ENCODE measurements around the gene ARL17B. TPM values are rescaled to one million over a fixed set of nuclear protein-coding genes. Genes with fewer than 3 reads are reported as not detected.
A peak's percentile ranks its signal among the peaks of the same experiment; 100 is the strongest.
"Not testable (repeated sequence)": the region's sequence is repeated elsewhere in the genome, so short reads cannot be mapped to it uniquely, and the experiment has no call there.

Gene ARL17B
- total and polyA plus RNA-seq, 2 of the 8 experiments (the other 6 are each of a cell fraction or from before 2014, with no cell fraction given), result 5.4 to 21.6 TPM

- FAIRE-seq; H3K4me1 ChIP-seq (replicated peaks in 1 of 4; ENCODE audit: control insufficient read depth in 3 of 4, insufficient read depth in 4 of 4, low read length in 3 of 4); H2BK20ac ChIP-seq (ENCODE audit: low read length); H3K23ac ChIP-seq (ENCODE audit: insufficient read length); H3K9ac ChIP-seq (replicated peaks in 1 of 4; ENCODE audit: extremely low read depth in 1 of 4, low read depth in 3 of 4, low read length in 3 of 4); H3K79me1 ChIP-seq (ENCODE audit: low read depth, low read length); POLR2A ChIA-PET (ENCODE audit: partially characterized antibody); H2BK12ac ChIP-seq (ENCODE audit: low read depth, low read length); CTCF ChIA-PET (ENCODE audit: partially characterized antibody); H3K36me3 ChIP-seq (ENCODE audit: control insufficient read depth in 2 of 4, insufficient read depth in 4 of 4, low read length in 3 of 4); H2BK5ac ChIP-seq (ENCODE audit: low read depth, low read length); H2AFZ ChIP-seq (ENCODE audit: low read length); H3K9me3 ChIP-seq (ENCODE audit: insufficient read depth in 2 of 2, low read depth in 1 of 2, low read length in 1 of 2); H3K79me2 ChIP-seq (ENCODE audit: control insufficient read depth in 1 of 2, insufficient read depth in 2 of 2, low read length in 2 of 2); H3K4me3 ChIP-seq (ENCODE audit: extremely low read depth in 1 of 4, insufficient read depth in 2 of 4, low read depth in 3 of 4, low read length in 4 of 4); H4K20me1 ChIP-seq (replicated peaks in 1 of 2; ENCODE audit: control insufficient read depth in 1 of 2, insufficient read depth in 2 of 2, low read length in 2 of 2); H4K5ac ChIP-seq (ENCODE audit: insufficient read length, low read depth, low read length); H4K91ac ChIP-seq (replicated peaks; ENCODE audit: insufficient read length, low read length); H3K23me2 ChIP-seq (ENCODE audit: low read depth, low read length); H3K4ac ChIP-seq (replicated peaks; ENCODE audit: insufficient read length, low read depth, low read length); H3K56ac ChIP-seq (replicated peaks; ENCODE audit: insufficient read length, low read depth, low read length); H3K4me2 ChIP-seq (ENCODE audit: insufficient read depth in 1 of 2, low read depth in 2 of 2, low read length in 2 of 2); H3K18ac ChIP-seq (ENCODE audit: extremely low read depth, low read length); H4K8ac ChIP-seq (ENCODE audit: extremely low read depth, insufficient read depth, low read length); H3K14ac ChIP-seq (ENCODE audit: insufficient read length); H3K27me3 ChIP-seq (replicated peaks in 1 of 4; ENCODE audit: control insufficient read depth in 3 of 4, extremely low read depth in 1 of 4, insufficient read depth in 3 of 4, low read length in 3 of 4); H2BK15ac ChIP-seq (ENCODE audit: low read length); H3K27ac ChIP-seq (ENCODE audit: low read depth, low read length); H2AK5ac ChIP-seq (ENCODE audit: low read depth, low read length); H2BK120ac ChIP-seq (replicated peaks; ENCODE audit: low read depth, low read length): not testable (repeated sequence)
- 90% methylated on average over 3 of the region's 14 CpGs; no CpG with 5 or more reads in 1 of the 2 experiments for WGBS, 2 experiments (ENCODE audit: extremely low coverage in 1 of 2, insufficient coverage in 1 of 2, insufficient read length in 1 of 2, insufficient replicate concordance in 2 of 2, low coverage in 1 of 2, low lambda C conversion rate in 2 of 2, missing lambda C conversion rate in 1 of 2)
- peak in 1 of 2 experiments; percentile 67 for DNase-seq (ENCODE audit: low read depth in 1 of 2, low spot score in 2 of 2)
These were observed 116.4 kb downstream of the ARL17B start for GRCh38 chr17:46244949-46245768.
